Stomach (tissue), 4 donors: ENCODE measurements around the gene CBX7.

Source experiments
- CTCF ChIP-seq, 7 experiments: fragments of 450-650 bp in 4 of 7; fragments of 200-600 bp in 3 of 7; sonication (generic) in 3 of 7; IDR thresholded peaks; one replicate each; pipeline ENCODE4 v1.5.1; 2016 to 2019; ENCODE audit warnings: antibody characterized with exemption in 7 of 7, control low read depth in 2 of 7, mild to moderate bottlenecking in 1 of 7
- POLR2A ChIP-seq, 4 donors: fragments of 450-650 bp; IDR thresholded peaks; one replicate each; pipeline ENCODE4 v1.6.1; 2016; ENCODE audit warnings: antibody characterized with exemption in 4 of 4, control low read depth in 2 of 4, mild to moderate bottlenecking in 1 of 4, moderate library complexity in 1 of 4
- POLR2AphosphoS5 ChIP-seq, 3 donors: sonication (generic); formaldehyde crosslinking; IDR thresholded peaks; one replicate each; pipeline ENCODE4 v1.6.1; 2016; ENCODE audit warnings: antibody characterized with exemption in 3 of 3

- no peak for TF ChIP-seq CTCF (IDR thresholded peaks at IDR 0.05)
- no peak for TF ChIP-seq POLR2A (IDR thresholded peaks at IDR 0.05)
- TF ChIP-seq POLR2AphosphoS5 (IDR thresholded peaks at IDR 0.05): no peak
Observed at GRCh38 chr22:39181356-39181755, 28.9 kb upstream of the CBX7 start.
